Tongue (tissue), 3 donors: Measurements from ENCODE around the gene ZFP92. TPM values are rescaled to one million over a fixed set of nuclear protein-coding genes. Genes with fewer than 3 reads are reported as not detected.

Source experiments
- DNase-seq: peaks from one replicate; pipeline ENCODE4 v3.0.0-alpha.2; 2015
- small RNA-seq: library from RNA; depleted of rRNA; stranded (forward); fragments of <200 nt; gene quantifications from one replicate; pipeline ENCODE3, GENCODE V24; 2014; ENCODE audit warnings: low replicate concordance
- total RNA-seq: library from RNA; depleted of rRNA; stranded (reverse); fragments of >200 nt; gene quantifications from one replicate; pipeline ENCODE4 v1.2.3, GENCODE V29; 2014

The ZFP92 gene
- total RNA-seq, 1 donor from 2014 or later, result 1.4 TPM

DNA sequence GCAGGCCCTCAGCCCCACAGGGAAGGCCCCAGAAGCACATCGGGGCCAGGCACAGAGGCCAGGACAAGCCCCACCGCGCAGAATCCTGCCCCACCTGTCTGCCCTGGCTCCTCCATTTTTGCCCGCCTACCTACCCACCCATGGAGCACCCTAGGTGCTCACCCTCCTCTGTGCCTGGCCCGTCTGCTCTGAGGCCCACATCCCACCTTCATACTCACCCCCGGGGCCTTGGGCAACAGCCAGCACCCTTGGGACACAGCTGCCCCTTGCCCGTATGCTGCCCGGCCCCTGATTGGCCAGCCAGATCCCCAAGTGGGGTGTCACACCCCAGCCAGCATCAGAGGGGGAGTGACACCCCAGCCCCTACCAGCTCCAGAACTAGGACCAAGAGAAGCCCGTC is 45.4 kb downstream of the ZFP92 start:
- DNase-seq, result no peak

DNA sequence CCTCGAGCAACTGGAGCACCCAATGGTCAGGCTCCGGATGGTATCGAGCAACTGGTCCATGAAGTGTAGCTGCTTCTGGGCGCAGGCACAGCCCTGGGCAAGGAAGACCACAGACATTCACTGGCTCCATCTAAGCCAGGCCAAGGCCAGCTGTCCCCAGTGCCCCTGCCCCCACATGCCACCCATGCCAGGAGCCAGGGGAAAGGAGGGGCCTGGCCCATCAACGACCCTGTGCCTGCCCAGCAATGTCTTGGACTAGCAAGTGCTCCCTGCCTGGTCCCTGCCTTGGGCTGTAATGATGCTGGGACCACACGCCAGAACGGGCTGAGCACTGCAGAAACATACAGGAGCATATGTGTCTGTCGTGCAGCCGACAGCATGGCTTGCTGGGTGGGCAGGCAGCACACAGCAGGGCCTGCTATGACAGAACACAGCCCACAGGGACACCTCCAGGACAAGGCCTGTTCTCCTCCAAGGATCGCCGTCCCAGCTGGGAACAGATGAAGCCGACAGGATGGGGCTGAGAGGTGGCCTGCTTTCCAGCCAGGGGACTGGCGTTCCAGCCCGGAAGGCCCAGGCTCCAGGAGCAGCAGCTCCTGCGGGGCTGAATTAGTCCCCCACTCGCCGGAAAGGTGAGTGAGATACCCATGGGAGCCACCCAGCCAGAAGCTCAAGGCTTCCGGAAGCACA is 46.0 kb downstream of the ZFP92 start:
- DNase-seq, result no peak

GRCh38 chrX:153457827-153458466 is 46.7 kb downstream of the ZFP92 start:
- peak; percentile 44 for DNase-seq

- peak; percentile 82 for DNase-seq
These were observed 47.2 kb downstream of the ZFP92 start for GRCh38 chrX:153458476-153458875.

DNA sequence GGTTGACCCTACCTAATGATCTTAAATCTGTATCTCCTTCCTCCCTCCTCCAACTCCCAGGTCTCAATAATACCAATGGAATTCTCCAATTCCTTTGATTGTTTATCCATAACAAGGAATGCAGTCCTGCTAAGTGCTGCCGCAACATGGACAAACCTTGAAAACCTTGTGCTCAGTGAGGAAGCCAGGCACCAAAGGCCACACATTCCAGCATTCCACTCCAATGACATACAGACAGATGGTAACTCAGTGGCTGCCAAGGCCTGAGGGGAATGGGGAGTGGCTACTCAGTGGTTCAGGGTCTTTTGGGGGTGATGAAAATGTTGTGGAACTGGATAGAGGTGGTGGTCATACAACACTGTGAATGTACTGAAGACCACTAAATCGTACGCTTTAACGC is 48.7 kb downstream of the ZFP92 start:
- peak; percentile 71 for DNase-seq

- peak; percentile 66 for DNase-seq
These were observed 49.6 kb downstream of the ZFP92 start for GRCh38 chrX:153460826-153461225.

Small RNA genes within 50 kb of the gene (small RNA-seq; reads per million reads assigned to genes)
- not detected for gene RN7SL667P

Other genes with a start within 250 kb of the ZFP92 start
- gene MAGEA1, start 232.2 kb upstream of the ZFP92 start, total RNA-seq, result not detected
- gene PNMA6F, start 89.7 kb upstream of the ZFP92 start, total RNA-seq, result not detected
- gene ZNF275, start 77.3 kb upstream of the ZFP92 start, total RNA-seq, result 10.6 TPM
- gene PNMA6E, start 10.1 kb upstream of the ZFP92 start, total RNA-seq, result not detected
- gene TREX2, start 34.6 kb downstream of the ZFP92 start, total RNA-seq, result 2.2 TPM
- gene HAUS7, start 59.1 kb downstream of the ZFP92 start, total RNA-seq, result 20.7 TPM
- gene BGN, start 83.5 kb downstream of the ZFP92 start, total RNA-seq, result 62.2 TPM
- gene ATP2B3, start 106.2 kb downstream of the ZFP92 start, total RNA-seq, result 0.41 TPM
- gene CCNQ, start 187.7 kb downstream of the ZFP92 start, total RNA-seq, result 11.1 TPM
- not detected for gene DUSP9, start 235.7 kb downstream of the ZFP92 start, total RNA-seq